NCI-H1436 treated with DMSO at 0.1 percent for 48 hours (cell line): ENCODE results near the gene TPRG1L.

Source experiments
- DNase-seq: peaks from one replicate; lab custom pipeline; 2025; lab: John Stamatoyannopoulos, UW

The TPRG1L gene

GRCh38 chr1:3645247-3645646 lies 20.4 kb downstream of the TPRG1L start:
- no peak for DNase-seq

GRCh38 chr1:3645666-3646355 lies 21.0 kb downstream of the TPRG1L start:
- no peak for DNase-seq

GRCh38 chr1:3646596-3646995 lies 21.8 kb downstream of the TPRG1L start:
- DNase-seq, result no peak

GRCh38 chr1:3649342-3650247 lies 24.8 kb downstream of the TPRG1L start, which contains the start of gene WRAP73:
Gene WRAP73 (minus strand): TSS chr1:3650103. CDS start chr1:3649999, 104 bp downstream.
- peak; percentile 66 for DNase-seq

GRCh38 chr1:3650248-3651025 lies 25.6 kb downstream of the TPRG1L start:
- no peak for DNase-seq

- no peak for DNase-seq
Observed at GRCh38 chr1:3651026-3651929, 26.5 kb downstream of the TPRG1L start.

- no peak for DNase-seq
Observed at GRCh38 chr1:3651930-3652547, 27.2 kb downstream of the TPRG1L start, which contains the start of gene TP73. Gene TP73 (plus strand): TSS chr1:3652516. CDS start chr1:3682366, 29,850 bp downstream.

- DNase-seq, result no peak
Observed at GRCh38 chr1:3652548-3653285, 27.9 kb downstream of the TPRG1L start.

- no peak for DNase-seq
Observed at GRCh38 chr1:3653286-3653618, 28.4 kb downstream of the TPRG1L start.

- no peak for DNase-seq
Observed at GRCh38 chr1:3654549-3655281, 29.9 kb downstream of the TPRG1L start.

GRCh38 chr1:3656450-3657095 lies 31.8 kb downstream of the TPRG1L start:
- no peak for DNase-seq

- DNase-seq, result no peak
Observed at GRCh38 chr1:3657096-3657475, 32.3 kb downstream of the TPRG1L start.

GRCh38 chr1:3657578-3658230 lies 32.9 kb downstream of the TPRG1L start:
- DNase-seq, result no peak

- DNase-seq, result no peak
Observed at GRCh38 chr1:3658231-3658615, 33.4 kb downstream of the TPRG1L start.

- no peak for DNase-seq
Observed at GRCh38 chr1:3659093-3659492, 34.3 kb downstream of the TPRG1L start.

GRCh38 chr1:3660704-3661103 lies 35.9 kb downstream of the TPRG1L start:
- DNase-seq, result no peak

- no peak for DNase-seq
Observed at GRCh38 chr1:3661631-3662030, 36.8 kb downstream of the TPRG1L start.

- no peak for DNase-seq
Observed at GRCh38 chr1:3662080-3662671, 37.4 kb downstream of the TPRG1L start.
